HCT116 (cell line): ENCODE measurements around the gene ASB17. TPM values are rescaled to one million over a fixed set of nuclear protein-coding genes. Genes with fewer than 3 reads are reported as not detected.

Source experiments
- ATAC-seq: fragments of 200-7000 bp; cut with Tn5 transposase; 2 replicates; pipeline ENCODE4 v1.9.1; 2020; ENCODE audit warnings: mild to moderate bottlenecking, moderate library complexity
- BruUV-seq: library from RNA; stranded (reverse); fragments of 400-500 nt; replicated peaks from 2 replicates; lab custom pipeline; 2021; lab: Mats Ljungman, UMichigan
- CTCF ChIA-PET: fragments of 300-600 bp; sonication (Branson Sonifier 250); formaldehyde crosslinking; loops from one replicate; lab custom pipeline; 2021; ENCODE audit warnings: antibody characterized with exemption; lab: Charles Lee
- POLR2A ChIA-PET: fragments of 300-600, 350-600 bp; sonication (Branson Sonifier 250); formaldehyde crosslinking; loops from one replicate; lab custom pipeline; 2021; ENCODE audit warnings: antibody characterized with exemption; lab: Charles Lee
- RAD21 ChIA-PET, 2 experiments: fragments of 300-600 bp; sonication (Branson Sonifier 250); formaldehyde crosslinking; loops; one replicate each; lab custom pipeline; 2023; ENCODE audit warnings: low total read pairs in 2 of 2; ENCODE audit not compliant: uncharacterized antibody in 2 of 2, unreplicated experiment in 2 of 2, low non-redundant PET in 1 of 2; lab: Charles Lee
- DNase-seq: peaks from one replicate; pipeline ENCODE4 v3.0.0-alpha.2; 2010; ENCODE audit warnings: low read depth, low spot score
- H2AFZ ChIP-seq: fragments of 200-600 bp; shearing (Covaris generic), sonication (generic); 2 replicates; pipeline ENCODE4 v1.6.1; 2017; ENCODE audit warnings: low read depth, mixed run types, mixed read lengths, antibody characterized with exemption, low read length; ENCODE audit not compliant: poor library complexity, severe bottlenecking
- H3K27ac ChIP-seq: 2 replicates; pipeline ENCODE4 v1.5.1; 2012; ENCODE audit warnings: low read depth, low read length
- H3K27me3 ChIP-seq: fragments of 200-600 bp; sonication (generic); 2 replicates; pipeline ENCODE4 v1.6.1; 2016; ENCODE audit warnings: mixed run types, low read length, mixed read lengths; ENCODE audit not compliant: insufficient read depth
- H3K36me3 ChIP-seq, 2 experiments: fragments of 200-500 bp in 1 of 2; fragments of 200-600 bp in 1 of 2; sonication (Bioruptor generic) in 1 of 2; sonication (generic) in 1 of 2; 2 replicates each; pipeline versions ENCODE4 v1.5.1 to v1.6.1; 2014 to 2016; ENCODE audit warnings: low read length in 2 of 2, inconsistent platforms in 1 of 2, mixed read lengths in 1 of 2, mixed run types in 1 of 2; ENCODE audit not compliant: insufficient read depth in 2 of 2, control insufficient read depth in 1 of 2
- H3K4me1 ChIP-seq, 2 experiments: fragments of 200-600 bp in 1 of 2; sonication (generic) in 1 of 2; 2 replicates each; pipeline versions ENCODE4 v1.5.1 to v1.6.1; 2012 to 2017; ENCODE audit warnings: low read length in 2 of 2, inconsistent platforms in 1 of 2, mild to moderate bottlenecking in 1 of 2, mixed read lengths in 1 of 2, mixed run types in 1 of 2, moderate library complexity in 1 of 2; ENCODE audit not compliant: insufficient read depth in 2 of 2, control insufficient read depth in 1 of 2
- H3K4me2 ChIP-seq: fragments of 200-600 bp; sonication (generic); 2 replicates; pipeline ENCODE4 v1.6.1; 2017; ENCODE audit warnings: mixed run types, low read length, mixed read lengths
- H3K4me3 ChIP-seq, 2 experiments: fragments of 200-600 bp in 1 of 2; sonication (generic) in 1 of 2; replicated peaks in 1 of 2; 2 replicates each; pipeline ENCODE4 v1.5.1; 2011 to 2016; ENCODE audit warnings: low read length in 2 of 2, control low read depth in 1 of 2, low read depth in 1 of 2, mild to moderate bottlenecking in 1 of 2, mixed read lengths in 1 of 2, mixed run types in 1 of 2
- H3K79me2 ChIP-seq: fragments of 200-600 bp; sonication (generic); 2 replicates; pipeline ENCODE4 v1.6.1; 2017; ENCODE audit warnings: mild to moderate bottlenecking, mixed run types, low read length, moderate library complexity, mixed read lengths; ENCODE audit not compliant: insufficient read depth
- H3K9ac ChIP-seq: fragments of 200-600 bp; sonication (generic); 2 replicates; pipeline ENCODE4 v1.6.1; 2016; ENCODE audit warnings: low read length, mixed read lengths
- H3K9me2 ChIP-seq: fragments of 200-600 bp; sonication (generic), shearing (Covaris generic); 2 replicates; pipeline ENCODE4 v1.6.1; 2017; ENCODE audit warnings: mixed run types, mild to moderate bottlenecking, moderate library complexity; ENCODE audit not compliant: insufficient read depth
- H3K9me3 ChIP-seq, 2 experiments: fragments of 200-500 bp in 1 of 2; fragments of 200-600 bp in 1 of 2; sonication (Bioruptor generic) in 1 of 2; sonication (generic) in 1 of 2; 2 replicates each; pipeline ENCODE4 v1.6.1; 2014 to 2017; ENCODE audit warnings: low read length in 2 of 2, mixed read lengths in 2 of 2, inconsistent platforms in 1 of 2, low read depth in 1 of 2, mild to moderate bottlenecking in 1 of 2, mixed run types in 1 of 2, moderate library complexity in 1 of 2; ENCODE audit not compliant: control insufficient read depth in 1 of 2, insufficient read depth in 1 of 2
- H4K20me1 ChIP-seq: fragments of 200-600 bp; sonication (generic), shearing (Covaris generic); 2 replicates; pipeline ENCODE4 v1.6.1; 2017; ENCODE audit warnings: mixed run types, mild to moderate bottlenecking, moderate library complexity; ENCODE audit not compliant: insufficient read depth
- ATF3 ChIP-seq: IDR thresholded peaks from 2 replicates; pipeline ENCODE4 v1.6.1; 2012
- CEBPB ChIP-seq: IDR thresholded peaks from 2 replicates; pipeline ENCODE4 v1.6.1; 2012; ENCODE audit warnings: low read depth
- EZH2 ChIP-seq: fragments of 200-600 bp; sonication (generic); IDR thresholded peaks from 2 replicates; pipeline ENCODE4 v1.6.1; 2017; ENCODE audit warnings: antibody characterized with exemption, mixed run types
- EZH2phosphoT487 ChIP-seq: fragments of 200-600 bp; IDR thresholded peaks from 2 replicates; pipeline ENCODE4 v1.6.1; 2018; ENCODE audit warnings: antibody characterized with exemption, borderline replicate concordance
- JUND ChIP-seq: IDR thresholded peaks from 2 replicates; pipeline ENCODE4 v1.6.1; 2012
- POLR2A ChIP-seq: IDR thresholded peaks from 2 replicates; pipeline ENCODE4 v1.7.0; 2011; ENCODE audit warnings: borderline replicate concordance; ENCODE audit not compliant: insufficient read depth, insufficient read length; ENCODE audit errors: extremely low read depth
- POLR2AphosphoS5 ChIP-seq: IDR thresholded peaks from 2 replicates; pipeline ENCODE4 v1.6.1; 2011; ENCODE audit warnings: mild to moderate bottlenecking, low read depth, low read length, moderate library complexity
- SIN3A ChIP-seq: IDR thresholded peaks from 2 replicates; pipeline ENCODE4 v1.6.1; 2012; ENCODE audit warnings: low read depth
- SP1 ChIP-seq: IDR thresholded peaks from 2 replicates; pipeline ENCODE4 v1.6.1; 2012; ENCODE audit warnings: low read depth
- SRF ChIP-seq: IDR thresholded peaks from 2 replicates; pipeline ENCODE4 v1.6.1; 2012; ENCODE audit warnings: low read depth
- TCF7L2 ChIP-seq: IDR thresholded peaks from 2 replicates; pipeline ENCODE4 v1.7.0; 2011; ENCODE audit warnings: borderline replicate concordance, inconsistent platforms; ENCODE audit not compliant: insufficient read depth, insufficient read length; ENCODE audit errors: extremely low read depth
- ZFX ChIP-seq: fragments of 450-650 bp; IDR thresholded peaks from 2 replicates; pipeline ENCODE4 v1.6.1; 2017
- ZNF274 ChIP-seq: fragments of 200-500 bp; sonication (Bioruptor generic); IDR thresholded peaks from 2 replicates; pipeline ENCODE4 v1.6.1; 2014; ENCODE audit warnings: mild to moderate bottlenecking, low read depth, low read length, inconsistent platforms
- intact Hi-C: fragments of 100-400 bp; cut with micrococcal nuclease; formaldehyde crosslinking; loops from 2 replicates; pipeline ENCODE4 v1.10.0; 2022
- total RNA-seq: library from RNA; stranded (reverse); gene quantifications from one replicate; pipeline ENCODE4 v1.2.1, GENCODE V29; 2021; ENCODE audit not compliant: unreplicated experiment
- TF ChIP-seq, protein P1 (sequence below): IDR thresholded peaks from 2 replicates; pipeline ENCODE4 v1.6.1; 2012
- TF ChIP-seq, protein P2 (sequence below), 3 experiments: fragments of 200-600 bp in 1 of 3; sonication (generic) in 1 of 3; IDR thresholded peaks in 2 of 3; conservative IDR thresholded peaks in 1 of 3; 2 replicates each; pipeline ENCODE4 v1.5.1; 2012 to 2017; ENCODE audit warnings: low read depth in 2 of 3, low read length in 2 of 3, antibody characterized with exemption in 1 of 3, borderline replicate concordance in 1 of 3, control low read depth in 1 of 3, mild to moderate bottlenecking in 1 of 3, mixed read lengths in 1 of 3, mixed run types in 1 of 3, moderate library complexity in 1 of 3; ENCODE audit not compliant: insufficient read depth in 1 of 3
- TF ChIP-seq, protein P3 (sequence below): IDR thresholded peaks from 2 replicates; pipeline ENCODE4 v1.6.1; 2011; ENCODE audit warnings: mild to moderate bottlenecking, low read length, moderate library complexity; ENCODE audit not compliant: insufficient replicate concordance; ENCODE audit errors: extremely low read depth

ASB17 gene
- total RNA-seq, 1 experiment from 2014 or later = not detected

DNA sequence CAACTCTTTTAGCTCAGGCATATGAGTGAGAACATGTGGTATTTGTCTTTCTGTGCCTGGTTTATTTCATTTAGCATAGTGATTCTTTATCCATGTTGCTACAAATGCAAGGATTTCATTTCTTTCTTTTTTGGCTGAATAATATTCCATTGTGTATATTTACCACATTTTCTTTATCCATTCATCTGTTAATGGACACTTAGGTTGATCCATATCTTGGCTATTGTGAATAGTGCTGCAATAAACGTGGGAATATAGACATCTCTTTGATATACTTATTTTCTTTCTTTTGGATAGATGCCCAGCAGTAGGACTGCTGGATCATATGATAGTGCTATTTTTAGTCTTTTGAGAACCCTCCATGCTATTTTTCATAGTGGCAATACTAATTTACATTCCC lies 30.8 kb downstream of the ASB17 start (continued):
- TF ChIP-seq POLR2AphosphoS5 = no peak
- no peak for TF ChIP-seq EZH2
- no peak for TF ChIP-seq ZNF274
- no peak for TF ChIP-seq ZFX
- TF ChIP-seq TCF7L2 = no peak
- TF ChIP-seq, protein P1, sequence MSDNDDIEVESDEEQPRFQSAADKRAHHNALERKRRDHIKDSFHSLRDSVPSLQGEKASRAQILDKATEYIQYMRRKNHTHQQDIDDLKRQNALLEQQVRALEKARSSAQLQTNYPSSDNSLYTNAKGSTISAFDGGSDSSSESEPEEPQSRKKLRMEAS = no peak
- TF ChIP-seq, protein P2, sequence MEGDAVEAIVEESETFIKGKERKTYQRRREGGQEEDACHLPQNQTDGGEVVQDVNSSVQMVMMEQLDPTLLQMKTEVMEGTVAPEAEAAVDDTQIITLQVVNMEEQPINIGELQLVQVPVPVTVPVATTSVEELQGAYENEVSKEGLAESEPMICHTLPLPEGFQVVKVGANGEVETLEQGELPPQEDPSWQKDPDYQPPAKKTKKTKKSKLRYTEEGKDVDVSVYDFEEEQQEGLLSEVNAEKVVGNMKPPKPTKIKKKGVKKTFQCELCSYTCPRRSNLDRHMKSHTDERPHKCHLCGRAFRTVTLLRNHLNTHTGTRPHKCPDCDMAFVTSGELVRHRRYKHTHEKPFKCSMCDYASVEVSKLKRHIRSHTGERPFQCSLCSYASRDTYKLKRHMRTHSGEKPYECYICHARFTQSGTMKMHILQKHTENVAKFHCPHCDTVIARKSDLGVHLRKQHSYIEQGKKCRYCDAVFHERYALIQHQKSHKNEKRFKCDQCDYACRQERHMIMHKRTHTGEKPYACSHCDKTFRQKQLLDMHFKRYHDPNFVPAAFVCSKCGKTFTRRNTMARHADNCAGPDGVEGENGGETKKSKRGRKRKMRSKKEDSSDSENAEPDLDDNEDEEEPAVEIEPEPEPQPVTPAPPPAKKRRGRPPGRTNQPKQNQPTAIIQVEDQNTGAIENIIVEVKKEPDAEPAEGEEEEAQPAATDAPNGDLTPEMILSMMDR (IDR thresholded peaks at IDR 0.05 in 2 of 3, conservative IDR thresholded peaks at IDR 0.05 in 1 of 3; ENCODE audit: borderline replicate concordance in 1 of 3, insufficient read depth in 1 of 3, low read depth in 2 of 3, low read length in 2 of 3) = no peak
- TF ChIP-seq POLR2A = no peak

DNA sequence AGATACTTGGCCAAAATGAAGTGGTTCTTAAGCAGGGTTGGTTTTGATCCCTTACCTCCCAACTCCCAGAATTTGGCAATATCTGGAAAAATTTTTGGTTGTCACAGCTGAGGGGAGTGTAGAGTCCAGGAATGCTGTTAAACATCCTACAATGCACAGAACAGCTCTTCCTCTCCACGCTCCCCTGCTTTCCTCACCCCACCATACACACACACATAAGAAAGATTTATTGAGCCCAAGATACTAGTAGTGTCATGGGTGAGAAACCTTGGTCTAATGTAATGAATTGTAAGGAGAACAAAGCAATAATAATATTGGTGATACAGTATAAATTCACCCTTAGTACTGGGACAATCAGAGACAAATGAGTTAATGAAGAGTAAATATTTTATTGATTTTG lies 47.8 kb downstream of the ASB17 start:
- no peaks in the 10 kb centered on the region for H4K20me1 ChIP-seq
- H3K36me3 ChIP-seq = no peaks in the 10 kb centered on the region; a peak in 1 of 4 replicates
- H3K4me3 ChIP-seq = no peak overlapping the region
- ChIA-PET CTCF (no interaction called here), RAD21 (no interaction called here), POLR2A (no interaction called here)
- H3K9me2 ChIP-seq = no peaks in the 10 kb centered on the region
- H3K27ac ChIP-seq = no peak overlapping the region
- no peaks in the 10 kb centered on the region for H3K27me3 ChIP-seq
- DNase-seq = no peak
- H2AFZ ChIP-seq = no peak overlapping the region
- no TSS peak for BruUV-seq
- TF ChIP-seq SIN3A (no peak), SRF (no peak), POLR2AphosphoS5 (no peak), TCF7L2 (no peak), JUND (no peak), SP1 (no peak), ATF3 (no peak), EZH2 (no peak), EZH2phosphoT487 (no peak), CEBPB (no peak), ZNF274 (no peak)
- TF ChIP-seq, protein P3, sequence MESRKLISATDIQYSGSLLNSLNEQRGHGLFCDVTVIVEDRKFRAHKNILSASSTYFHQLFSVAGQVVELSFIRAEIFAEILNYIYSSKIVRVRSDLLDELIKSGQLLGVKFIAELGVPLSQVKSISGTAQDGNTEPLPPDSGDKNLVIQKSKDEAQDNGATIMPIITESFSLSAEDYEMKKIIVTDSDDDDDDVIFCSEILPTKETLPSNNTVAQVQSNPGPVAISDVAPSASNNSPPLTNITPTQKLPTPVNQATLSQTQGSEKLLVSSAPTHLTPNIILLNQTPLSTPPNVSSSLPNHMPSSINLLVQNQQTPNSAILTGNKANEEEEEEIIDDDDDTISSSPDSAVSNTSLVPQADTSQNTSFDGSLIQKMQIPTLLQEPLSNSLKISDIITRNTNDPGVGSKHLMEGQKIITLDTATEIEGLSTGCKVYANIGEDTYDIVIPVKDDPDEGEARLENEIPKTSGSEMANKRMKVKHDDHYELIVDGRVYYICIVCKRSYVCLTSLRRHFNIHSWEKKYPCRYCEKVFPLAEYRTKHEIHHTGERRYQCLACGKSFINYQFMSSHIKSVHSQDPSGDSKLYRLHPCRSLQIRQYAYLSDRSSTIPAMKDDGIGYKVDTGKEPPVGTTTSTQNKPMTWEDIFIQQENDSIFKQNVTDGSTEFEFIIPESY = no peak
- H3K9ac ChIP-seq = no peak overlapping the region
- H3K9me3 ChIP-seq = no peaks in the 10 kb centered on the region
- no peak for ATAC-seq
- H3K4me1 ChIP-seq = no peaks in the 10 kb centered on the region
- H3K4me2 ChIP-seq = no peak overlapping the region
- no peaks in the 10 kb centered on the region for H3K79me2 ChIP-seq
- intact Hi-C loops = no loop called here
